ENCODE results near the gene NBEA.

NBEA gene

GRCh38 chr13:35292329-35292728, 350.3 kb downstream of the NBEA start:
- no peaks in the 10 kb centered on the region for H3K36me3 Mint-ChIP-seq
- H3K4me3 Mint-ChIP-seq, result no peak overlapping the region
- DNase-seq (ENCODE audit: low spot score in 2 of 2) (no peak), ATAC-seq (no peak)
- H3K27ac Mint-ChIP-seq, result no peak overlapping the region
- H3K9me3 Mint-ChIP-seq, result peaks cover 12% of the 10 kb centered on the region
- no peaks in the 10 kb centered on the region for H3K4me1 Mint-ChIP-seq

- Mint-ChIP-seq H3K9me3 (peaks cover 13% of the 10 kb centered on the region), H3K27ac (no peak overlapping the region), H3K36me3 (no peaks in the 10 kb centered on the region), H3K4me1 (no peaks in the 10 kb centered on the region), H3K4me3 (no peak overlapping the region)
- no peak for ATAC-seq
- DNase-seq (ENCODE audit: low spot score in 2 of 2), result no peak
Measured at GRCh38 chr13:35293579-35294226, 351.6 kb downstream of the NBEA start.

- no peak overlapping the region for H3K4me3 Mint-ChIP-seq
- peaks cover 10% of the 10 kb centered on the region for H3K9me3 Mint-ChIP-seq
- DNase-seq (ENCODE audit: low spot score in 2 of 2) (no peak), ATAC-seq (no peak)
- H3K36me3 Mint-ChIP-seq, result no peaks in the 10 kb centered on the region
- no peaks in the 10 kb centered on the region for H3K4me1 Mint-ChIP-seq
- H3K27ac Mint-ChIP-seq, result no peak overlapping the region
Measured at GRCh38 chr13:35309706-35310105, 367.6 kb downstream of the NBEA start.

GRCh38 chr13:35332134-35332533, 390.1 kb downstream of the NBEA start:
- no peak overlapping the region for H3K27ac Mint-ChIP-seq
- no peaks in the 10 kb centered on the region for H3K36me3 Mint-ChIP-seq
- no peak overlapping the region for H3K4me3 Mint-ChIP-seq
- H3K4me1 Mint-ChIP-seq, result no peaks in the 10 kb centered on the region
- DNase-seq (ENCODE audit: low spot score in 2 of 2) (no peak), ATAC-seq (no peak)
- H3K9me3 Mint-ChIP-seq, result peaks cover 21% of the 10 kb centered on the region

GRCh38 chr13:35333157-35333556, 391.1 kb downstream of the NBEA start:
- no peaks in the 10 kb centered on the region for H3K4me1 Mint-ChIP-seq
- DNase-seq (ENCODE audit: low spot score in 2 of 2) (no peak), ATAC-seq (no peak)
- H3K4me3 Mint-ChIP-seq, result no peak overlapping the region
- peaks cover 18% of the 10 kb centered on the region for H3K9me3 Mint-ChIP-seq
- no peaks in the 10 kb centered on the region for H3K36me3 Mint-ChIP-seq
- H3K27ac Mint-ChIP-seq, result no peak overlapping the region

- H3K36me3 Mint-ChIP-seq, result no peaks in the 10 kb centered on the region
- no peak overlapping the region for H3K4me3 Mint-ChIP-seq
- no peaks in the 10 kb centered on the region for H3K4me1 Mint-ChIP-seq
- H3K9me3 Mint-ChIP-seq, result peaks cover 21% of the 10 kb centered on the region
- DNase-seq (ENCODE audit: low spot score in 2 of 2), result no peak
- no peak for ATAC-seq
- H3K27ac Mint-ChIP-seq, result no peak overlapping the region
Measured at GRCh38 chr13:35342440-35342839, 400.4 kb downstream of the NBEA start.

- Mint-ChIP-seq H3K27ac (no peak overlapping the region), H3K9me3 (peaks cover 21% of the 10 kb centered on the region), H3K4me3 (no peak overlapping the region), H3K4me1 (no peaks in the 10 kb centered on the region), H3K36me3 (no peaks in the 10 kb centered on the region)
- ATAC-seq (no peak), DNase-seq (ENCODE audit: low spot score in 2 of 2) (no peak)
Measured at GRCh38 chr13:35343417-35343816, 401.3 kb downstream of the NBEA start.

GRCh38 chr13:35345992-35346391, 403.9 kb downstream of the NBEA start:
- peaks cover 18% of the 10 kb centered on the region for H3K9me3 Mint-ChIP-seq
- DNase-seq (ENCODE audit: low spot score in 2 of 2), result no peak

GRCh38 chr13:35346494-35346893, 404.4 kb downstream of the NBEA start:
- Mint-ChIP-seq H3K9me3 (peaks cover 18% of the 10 kb centered on the region), H3K4me1 (no peaks in the 10 kb centered on the region), H3K4me3 (no peak overlapping the region), H3K27ac (no peak overlapping the region), H3K36me3 (no peaks in the 10 kb centered on the region)
- DNase-seq (ENCODE audit: low spot score in 2 of 2) (no peak), ATAC-seq (no peak)

More at GRCh38 chr13:35345992-35346391, 403.9 kb downstream of the NBEA start:
- no peaks in the 10 kb centered on the region for H3K36me3 Mint-ChIP-seq
- H3K27ac Mint-ChIP-seq, result no peak overlapping the region
- H3K4me1 Mint-ChIP-seq, result no peaks in the 10 kb centered on the region
- no peak overlapping the region for H3K4me3 Mint-ChIP-seq
- no peak for ATAC-seq

- Mint-ChIP-seq H3K4me3 (no peak overlapping the region), H3K36me3 (no peaks in the 10 kb centered on the region), H3K9me3 (peaks cover 14% of the 10 kb centered on the region), H3K27ac (no peak overlapping the region), H3K4me1 (no peaks in the 10 kb centered on the region)
- ATAC-seq (no peak), DNase-seq (ENCODE audit: low spot score in 2 of 2) (no peak)
Measured at GRCh38 chr13:35347679-35348205, 405.7 kb downstream of the NBEA start.

GRCh38 chr13:35349052-35349451, 407.0 kb downstream of the NBEA start:
- no peak for ATAC-seq
- H3K4me3 Mint-ChIP-seq, result no peak overlapping the region
- H3K4me1 Mint-ChIP-seq, result no peaks in the 10 kb centered on the region
- peaks cover 14% of the 10 kb centered on the region for H3K9me3 Mint-ChIP-seq
- H3K27ac Mint-ChIP-seq, result no peak overlapping the region
- DNase-seq (ENCODE audit: low spot score in 2 of 2), result no peak
- H3K36me3 Mint-ChIP-seq, result no peaks in the 10 kb centered on the region

- no peak for ATAC-seq
- Mint-ChIP-seq H3K27ac (no peak overlapping the region), H3K9me3 (peaks cover 13% of the 10 kb centered on the region), H3K4me3 (no peak overlapping the region), H3K4me1 (no peaks in the 10 kb centered on the region), H3K36me3 (no peaks in the 10 kb centered on the region)
- no peak for DNase-seq (ENCODE audit: low spot score in 2 of 2)
Measured at GRCh38 chr13:35349673-35350278, 407.7 kb downstream of the NBEA start.

GRCh38 chr13:35354285-35354684, 412.2 kb downstream of the NBEA start:
- H3K9me3 Mint-ChIP-seq, result peaks cover 18% of the 10 kb centered on the region
- DNase-seq (ENCODE audit: low spot score in 2 of 2), result no peak
- no peak overlapping the region for H3K27ac Mint-ChIP-seq
- ATAC-seq, result no peak
- no peaks in the 10 kb centered on the region for H3K36me3 Mint-ChIP-seq
- no peaks in the 10 kb centered on the region for H3K4me1 Mint-ChIP-seq
- H3K4me3 Mint-ChIP-seq, result no peak overlapping the region

- H3K9me3 Mint-ChIP-seq, result peaks cover 18% of the 10 kb centered on the region
- DNase-seq (ENCODE audit: low spot score in 2 of 2), result no peak
- no peaks in the 10 kb centered on the region for H3K36me3 Mint-ChIP-seq
- ATAC-seq, result no peak
- no peak overlapping the region for H3K4me3 Mint-ChIP-seq
- H3K27ac Mint-ChIP-seq, result no peak overlapping the region
- no peaks in the 10 kb centered on the region for H3K4me1 Mint-ChIP-seq
Measured at GRCh38 chr13:35354882-35355281, 412.8 kb downstream of the NBEA start.

GRCh38 chr13:35356572-35356971, 414.5 kb downstream of the NBEA start:
- peaks cover 22% of the 10 kb centered on the region for H3K9me3 Mint-ChIP-seq
- H3K27ac Mint-ChIP-seq, result no peak overlapping the region
- H3K4me3 Mint-ChIP-seq, result no peak overlapping the region
- ATAC-seq (no peak), DNase-seq (ENCODE audit: low spot score in 2 of 2) (no peak)
- H3K36me3 Mint-ChIP-seq, result no peaks in the 10 kb centered on the region
- H3K4me1 Mint-ChIP-seq, result no peaks in the 10 kb centered on the region

GRCh38 chr13:35365883-35366282, 423.8 kb downstream of the NBEA start:
- H3K9me3 Mint-ChIP-seq, result peaks cover 15% of the 10 kb centered on the region
- H3K4me1 Mint-ChIP-seq, result no peaks in the 10 kb centered on the region
- H3K4me3 Mint-ChIP-seq, result no peak overlapping the region
- DNase-seq (ENCODE audit: low spot score in 2 of 2) (no peak), ATAC-seq (no peak)
- H3K27ac Mint-ChIP-seq, result no peak overlapping the region
- no peaks in the 10 kb centered on the region for H3K36me3 Mint-ChIP-seq
